ENCODE data around the gene ADAM12.

DNA sequence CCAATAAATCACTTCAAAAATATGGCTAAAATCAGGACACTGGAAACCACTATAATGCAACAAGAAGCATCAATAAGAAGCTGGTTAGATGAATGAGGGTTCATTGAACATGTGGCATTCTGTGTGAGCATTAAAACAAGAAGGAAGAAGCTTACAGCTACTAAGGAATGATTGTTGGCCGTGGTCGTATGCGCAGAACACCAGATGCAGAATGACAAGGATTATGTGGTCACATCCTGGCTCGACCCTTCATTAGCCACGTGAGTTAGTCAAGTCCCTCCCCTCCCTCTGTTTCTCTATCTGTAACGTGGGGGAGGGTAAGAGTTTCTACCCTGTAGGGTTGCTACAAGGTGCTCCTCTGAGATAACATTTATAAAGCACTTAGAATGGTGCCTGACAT is 174.3 kb downstream of the ADAM12 start:
- TF ChIP-seq, protein P1, sequence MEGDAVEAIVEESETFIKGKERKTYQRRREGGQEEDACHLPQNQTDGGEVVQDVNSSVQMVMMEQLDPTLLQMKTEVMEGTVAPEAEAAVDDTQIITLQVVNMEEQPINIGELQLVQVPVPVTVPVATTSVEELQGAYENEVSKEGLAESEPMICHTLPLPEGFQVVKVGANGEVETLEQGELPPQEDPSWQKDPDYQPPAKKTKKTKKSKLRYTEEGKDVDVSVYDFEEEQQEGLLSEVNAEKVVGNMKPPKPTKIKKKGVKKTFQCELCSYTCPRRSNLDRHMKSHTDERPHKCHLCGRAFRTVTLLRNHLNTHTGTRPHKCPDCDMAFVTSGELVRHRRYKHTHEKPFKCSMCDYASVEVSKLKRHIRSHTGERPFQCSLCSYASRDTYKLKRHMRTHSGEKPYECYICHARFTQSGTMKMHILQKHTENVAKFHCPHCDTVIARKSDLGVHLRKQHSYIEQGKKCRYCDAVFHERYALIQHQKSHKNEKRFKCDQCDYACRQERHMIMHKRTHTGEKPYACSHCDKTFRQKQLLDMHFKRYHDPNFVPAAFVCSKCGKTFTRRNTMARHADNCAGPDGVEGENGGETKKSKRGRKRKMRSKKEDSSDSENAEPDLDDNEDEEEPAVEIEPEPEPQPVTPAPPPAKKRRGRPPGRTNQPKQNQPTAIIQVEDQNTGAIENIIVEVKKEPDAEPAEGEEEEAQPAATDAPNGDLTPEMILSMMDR (IDR thresholded peaks at IDR 0.05) = no peak
- no peak for TF ChIP-seq POLR2A (IDR thresholded peaks at IDR 0.05)

All from adrenal gland (tissue), 5 donors.